Posterior vena cava (tissue), 2 donors: Measurements from ENCODE around the gene DMXL2. TPM values are rescaled to one million over a fixed set of nuclear protein-coding genes. Genes with fewer than 3 reads are reported as not detected.
"Not testable (repeated sequence)": the region's sequence is repeated elsewhere in the genome, so short reads cannot be mapped to it uniquely, and the experiment has no call there.

Experiments used
- DNase-seq: peaks from one replicate; pipeline ENCODE4 v3.0.0-alpha.2; 2020; ENCODE audit warnings: low spot score
- intact Hi-C, 2 donors: fragments of 100-400 bp; cut with DNase I; formaldehyde crosslinking; loops; one replicate each; pipeline versions ENCODE4 v1.14.1 to v1.14.2; 2022 to 2023
- total RNA-seq, 2 donors: library from RNA; stranded (reverse); fragmentation: NEBNext Ultra II Directional; extraction: Animal tissue kit (Norgen Biotek cat#: 25700); gene quantifications; one replicate each; pipeline ENCODE4 v1.2.1, GENCODE V29; 2021
- donor health status: DM: yes; HTN: yes; CAD: no.
- donor health status: DM: yes; HTN: yes; CAD: no.

The DMXL2 gene
- total RNA-seq, 2 donors from 2014 or later = 23.2 to 31.5 TPM

GRCh38 chr15:51446029-51446744 is 176.4 kb downstream of the DMXL2 start:
- intact Hi-C loops, DNase-seq: not testable (repeated sequence)

GRCh38 chr15:51444807-51445206 is 177.8 kb downstream of the DMXL2 start:
- no peak for DNase-seq
- intact Hi-C loops = no loop called here

GRCh38 chr15:51444112-51444511 is 178.5 kb downstream of the DMXL2 start:
- no peak for DNase-seq
- intact Hi-C loops = no loop called here

- intact Hi-C loops = no loop called here
- DNase-seq = no peak
Measured at GRCh38 chr15:51443282-51443914, 179.2 kb downstream of the DMXL2 start.

- no peak for DNase-seq
- intact Hi-C loops = no loop called here
Measured at GRCh38 chr15:51438526-51438925, 184.0 kb downstream of the DMXL2 start.

- no peak for DNase-seq
- intact Hi-C loops = no loop called here
Measured at GRCh38 chr15:51425517-51426040, 197.0 kb downstream of the DMXL2 start.

GRCh38 chr15:51424780-51425179 is 197.8 kb downstream of the DMXL2 start:
- intact Hi-C loops = no loop called here
- DNase-seq = no peak

GRCh38 chr15:51423040-51423439 is 199.5 kb downstream of the DMXL2 start:
- DNase-seq, intact Hi-C loops: not testable (repeated sequence)

GRCh38 chr15:51416129-51416528 is 206.4 kb downstream of the DMXL2 start:
- no peak for DNase-seq
- intact Hi-C loops = no loop called here

GRCh38 chr15:51414256-51414860 is 208.2 kb downstream of the DMXL2 start:
- intact Hi-C loops = no loop called here
- DNase-seq = no peak

GRCh38 chr15:51405693-51406523 is 216.7 kb downstream of the DMXL2 start:
- intact Hi-C loops = no loop called here
- DNase-seq = no peak

GRCh38 chr15:51403946-51404695 is 218.4 kb downstream of the DMXL2 start:
- DNase-seq = no peak
- intact Hi-C loops = no loop called here

- DNase-seq = no peak
- intact Hi-C loops = no loop called here
Measured at GRCh38 chr15:51403072-51403878, 219.3 kb downstream of the DMXL2 start.

GRCh38 chr15:51401872-51402517 is 220.6 kb downstream of the DMXL2 start:
- intact Hi-C loops = no loop called here
- peak; percentile 85 for DNase-seq

GRCh38 chr15:51401051-51401780 is 221.4 kb downstream of the DMXL2 start:
- intact Hi-C loops = no loop called here
- DNase-seq = no peak

- intact Hi-C loops = loop anchor here in 1 of 2 donors (5.0 kb wide), 1 partner anchor 236 kb away; no protein-coding TSS in a partner anchor
- no peak for DNase-seq
Measured at GRCh38 chr15:51398626-51399025, 223.9 kb downstream of the DMXL2 start.
